Aorta (tissue), 5 donors: ENCODE data around the gene SCN8A. TPM values are rescaled to one million over a fixed set of nuclear protein-coding genes. Genes with fewer than 3 reads are reported as not detected.
"Not testable (repeated sequence)": the region's sequence is repeated elsewhere in the genome, so short reads cannot be mapped to it uniquely, and the experiment has no call there.

Experiments
- ATAC-seq: fragments of 200-7000 bp; cut with Tn5 transposase; one replicate; pipeline ENCODE4 v1.9.1; 2022; ENCODE audit warnings: moderate library complexity; ENCODE audit not compliant: low FRiP score
- DNase-seq, 2 donors: peaks; one replicate each; pipeline ENCODE4 v3.0.0-alpha.2; 2020
- H3K27ac ChIP-seq, 2 donors: one replicate each; pipeline ENCODE4 v1.5.1; 2013; ENCODE audit warnings: low read length in 2 of 2, mild to moderate bottlenecking in 2 of 2, moderate library complexity in 2 of 2, control low read depth in 1 of 2, inconsistent platforms in 1 of 2, low read depth in 1 of 2
- H3K27me3 ChIP-seq, 2 donors: one replicate each; pipeline ENCODE4 v1.6.1; 2013; ENCODE audit warnings: control low read depth in 1 of 2, low read length in 1 of 2, mild to moderate bottlenecking in 1 of 2, moderate library complexity in 1 of 2; ENCODE audit not compliant: insufficient read depth in 2 of 2, control insufficient read depth in 1 of 2
- H3K36me3 ChIP-seq, 2 donors: one replicate each; pipeline ENCODE4 v1.6.1; 2013; ENCODE audit warnings: control low read depth in 1 of 2, low read length in 1 of 2, mild to moderate bottlenecking in 1 of 2; ENCODE audit not compliant: insufficient read depth in 2 of 2, control insufficient read depth in 1 of 2
- H3K4me1 ChIP-seq, 2 donors: one replicate each; pipeline ENCODE4 v1.6.1; 2013; ENCODE audit warnings: low read length in 2 of 2, control low read depth in 1 of 2, mild to moderate bottlenecking in 1 of 2, moderate library complexity in 1 of 2; ENCODE audit not compliant: insufficient read depth in 2 of 2, control insufficient read depth in 1 of 2
- H3K4me3 ChIP-seq, 2 donors: one replicate each; pipeline ENCODE4 v1.5.1; 2013; ENCODE audit warnings: low read length in 2 of 2, control low read depth in 1 of 2, mild to moderate bottlenecking in 1 of 2
- H3K9me3 ChIP-seq: one replicate; pipeline ENCODE4 v1.6.1; 2013; ENCODE audit warnings: mild to moderate bottlenecking, low read length; ENCODE audit not compliant: control insufficient read depth
- WGBS, 2 donors: extraction: QIAGEN DNeasy Blood & Tissue Kit; methylation state at CpG; one replicate each; pipeline ENCODE4 v1.1.7; 2013; 5-methylcytosine and 5-hydroxymethylcytosine counted together
- intact Hi-C, 2 donors: fragments of 100-400 bp; cut with DNase I; formaldehyde crosslinking; loops; one replicate each; pipeline versions ENCODE4 v1.14.2 to v1.15.0; 2022
- polyA plus RNA-seq, 2 donors: library from polyadenylated mRNA; stranded (reverse); fragments of 200-250 nt; gene quantifications; one replicate each; pipeline ENCODE4 v1.2.3, GENCODE V29; 2013
- total RNA-seq, 2 donors: library from RNA; stranded (reverse); fragmentation: NEBNext Ultra II Directional; extraction: Animal tissue kit (Norgen Biotek cat#: 25700); gene quantifications; one replicate each; pipeline ENCODE4 v1.2.1, GENCODE V29; 2021
- donor health status: healthy with polysubstance abuse.
- donor health status: Bipolar disorder and iron deficiency.
- donor health status: DM: no; HTN: no; CAD: no.
- donor health status: DM: no; HTN: no; CAD: no.
- donor health status: DM: yes; HTN: yes; CAD: no.

Gene SCN8A
- total and polyA plus RNA-seq, 4 donors = under 0.01 to 0.48 (median 0.27) TPM

GRCh38 chr12:51631591-51631990, 40.6 kb downstream of the SCN8A start:
- intact Hi-C loops = no loop called here
- ATAC-seq = no peak

GRCh38 chr12:51632623-51633022, 41.6 kb downstream of the SCN8A start:
- WGBS, 2 donors = 42 to 57% methylated on average over 2 of the region's 2 CpGs
- DNase-seq (no peak), ATAC-seq (no peak)
- H3K27me3 ChIP-seq = no peaks in the 10 kb centered on the region
- H3K9me3 ChIP-seq = no peaks in the 10 kb centered on the region
- H3K27ac ChIP-seq = no peak overlapping the region
- no peak overlapping the region for H3K4me3 ChIP-seq
- H3K36me3 ChIP-seq = no peaks in the 10 kb centered on the region
- no peaks in the 10 kb centered on the region for H3K4me1 ChIP-seq
- intact Hi-C loops = no loop called here

More at GRCh38 chr12:51631591-51631990, 40.6 kb downstream of the SCN8A start:
- Histone ChIP-seq H3K27me3 (no peaks in the 10 kb centered on the region), H3K36me3 (no peaks in the 10 kb centered on the region), H3K27ac (no peak overlapping the region), H3K4me3 (no peak overlapping the region), H3K4me1 (no peaks in the 10 kb centered on the region), H3K9me3 (no peaks in the 10 kb centered on the region)
- 58 to 67% methylated on average over 1 of the region's 1 CpG for WGBS, 2 donors
- DNase-seq = no peak

- intact Hi-C loops = no loop called here
- H3K27ac ChIP-seq = no peak overlapping the region
- DNase-seq = no peak
- WGBS, 2 donors = 78% methylated on average over 1 of the region's 1 CpG
- no peaks in the 10 kb centered on the region for H3K27me3 ChIP-seq
- H3K4me1 ChIP-seq = no peaks in the 10 kb centered on the region
- no peaks in the 10 kb centered on the region for H3K36me3 ChIP-seq
- ATAC-seq = no peak
- H3K9me3 ChIP-seq = no peaks in the 10 kb centered on the region
- H3K4me3 ChIP-seq = no peak overlapping the region
Measured at GRCh38 chr12:51635346-51635745, 44.3 kb downstream of the SCN8A start.

GRCh38 chr12:51636581-51636980, 45.5 kb downstream of the SCN8A start:
- 84 to 87% methylated on average over 3 of the region's 3 CpGs for WGBS, 2 donors
- DNase-seq = no peak
- Histone ChIP-seq H3K27me3 (no peaks in the 10 kb centered on the region), H3K4me3 (no peak overlapping the region), H3K36me3 (no peaks in the 10 kb centered on the region), H3K9me3 (no peaks in the 10 kb centered on the region), H3K4me1 (no peaks in the 10 kb centered on the region), H3K27ac (no peak overlapping the region)
- intact Hi-C loops = no loop called here
- no peak for ATAC-seq

GRCh38 chr12:51636986-51637385, 46.0 kb downstream of the SCN8A start:
- DNase-seq (no peak), ATAC-seq (no peak)
- intact Hi-C loops = no loop called here
- 63 to 82% methylated on average over 1 of the region's 1 CpG for WGBS, 2 donors
- Histone ChIP-seq H3K36me3 (no peaks in the 10 kb centered on the region), H3K27me3 (no peaks in the 10 kb centered on the region), H3K4me1 (no peaks in the 10 kb centered on the region), H3K9me3 (no peaks in the 10 kb centered on the region), H3K27ac (no peak overlapping the region), H3K4me3 (no peak overlapping the region)

GRCh38 chr12:51639361-51639760, 48.3 kb downstream of the SCN8A start:
- 93 to 95% methylated on average over 5 of the region's 5 CpGs for WGBS, 2 donors

GRCh38 chr12:51642286-51642685, 51.3 kb downstream of the SCN8A start:
- Histone ChIP-seq H3K9me3 (no peaks in the 10 kb centered on the region), H3K27me3 (peaks cover 0 to 2% of the 10 kb centered on the region in 2 donors), H3K27ac (no peak overlapping the region), H3K4me1 (no peaks in the 10 kb centered on the region), H3K36me3 (no peaks in the 10 kb centered on the region), H3K4me3 (no peak overlapping the region)
- intact Hi-C loops = no loop called here
- ATAC-seq (no peak), DNase-seq (no peak)

More at GRCh38 chr12:51639361-51639760, 48.3 kb downstream of the SCN8A start:
- Histone ChIP-seq H3K9me3 (no peaks in the 10 kb centered on the region), H3K36me3 (no peaks in the 10 kb centered on the region), H3K4me1 (no peaks in the 10 kb centered on the region), H3K27me3 (peaks cover 0 to 2% of the 10 kb centered on the region in 2 donors), H3K27ac (no peak overlapping the region), H3K4me3 (no peak overlapping the region)
- no peak for ATAC-seq
- intact Hi-C loops = no loop called here
- no peak for DNase-seq

GRCh38 chr12:51643951-51644350, 52.9 kb downstream of the SCN8A start:
- Histone ChIP-seq H3K27ac (no peak overlapping the region), H3K27me3 (peaks cover 0 to 2% of the 10 kb centered on the region in 2 donors), H3K4me3 (no peak overlapping the region), H3K4me1 (no peaks in the 10 kb centered on the region), H3K9me3 (no peaks in the 10 kb centered on the region), H3K36me3 (no peaks in the 10 kb centered on the region)
- 77 to 85% methylated on average over 1 of the region's 1 CpG for WGBS, 2 donors
- intact Hi-C loops = no loop called here
- ATAC-seq (no peak), DNase-seq (no peak)

- H3K4me1 ChIP-seq, ATAC-seq: not testable (repeated sequence)
- WGBS, 2 donors = 90 to 91% methylated on average over 8 to 23 of the region's 23 CpGs
Measured at GRCh38 chr12:51644691-51645090, 53.7 kb downstream of the SCN8A start.

More at GRCh38 chr12:51644691-51645090, 53.7 kb downstream of the SCN8A start:
- H3K27me3 ChIP-seq, intact Hi-C loops, H3K36me3 ChIP-seq, H3K4me3 ChIP-seq, DNase-seq, H3K9me3 ChIP-seq, H3K27ac ChIP-seq: not testable (repeated sequence)
